Measurements from ENCODE around the gene CDKN1B. TPM values are rescaled to one million over a fixed set of nuclear protein-coding genes. Genes with fewer than 3 reads are reported as not detected.
A peak's percentile ranks its signal among the peaks of the same experiment; 100 is the strongest.

Gene CDKN1B
- total and polyA plus RNA-seq, 7 experiments from 2014 or later, result 15.1 to 205 (median 189) TPM

DNA sequence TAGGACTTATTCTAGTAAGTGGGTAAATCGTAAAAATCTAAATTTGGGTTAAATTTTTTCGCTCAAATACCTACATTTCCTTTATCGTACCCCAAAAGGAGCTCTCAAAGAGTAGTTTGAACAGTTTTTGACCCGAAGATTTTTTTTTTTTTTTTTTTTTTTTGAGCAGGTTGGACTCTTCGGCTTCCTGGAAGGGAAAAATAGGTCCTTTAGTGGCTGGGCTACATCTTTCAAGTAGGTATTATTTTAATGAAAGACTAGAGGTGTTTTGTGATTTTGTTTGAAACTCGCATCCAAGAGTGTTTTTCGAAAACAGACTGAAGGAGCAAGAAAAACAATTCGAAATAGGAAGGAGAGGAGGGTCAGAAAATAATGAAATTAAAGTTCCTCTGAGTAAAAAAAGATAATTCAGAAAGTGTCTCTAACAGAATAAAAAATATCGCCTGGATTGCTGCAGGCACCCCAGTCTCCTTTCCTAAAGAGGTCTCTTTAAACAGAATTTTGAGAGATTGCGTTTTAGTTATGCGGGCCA lies 6.0 kb downstream of the CDKN1B start:
- ATAC-seq (no peak), DNase-seq (peak in 1 of 9 donors; percentile 25)
- ChIA-PET CTCF (interaction anchor here (0.7 to 2.2 kb wide), 8 partner anchors 8 to 189 kb away, joined by 3 to 10 read pairs (median 4); no protein-coding TSS in a partner anchor), POLR2A (interaction anchor here (0.8 to 24.3 kb wide), 11 partner anchors 12 to 366 kb away, joined by 3 to 1179 read pairs (median 7); partner anchors contain the start of genes BORCS5, CDKN1B and GPR19)
- Mint-ChIP-seq H3K27ac (peak overlapping the region; percentile 97 to 99 (median 98)), H3K36me3 (peaks cover 15 to 62% (median 31%) of the 10 kb centered on the region in 5 donors), H3K4me3 (peak overlapping the region; percentile 87 to 100 (median 95)), H3K27me3 (peaks cover 0 to 7% (median 0%) of the 10 kb centered on the region in 5 donors), H3K9me3 (peaks cover 0 to 13% (median 0%) of the 10 kb centered on the region in 11 donors), H3K4me1 (peaks cover 26 to 55% (median 47%) of the 10 kb centered on the region in 7 donors)
- intact Hi-C loops (cut with micrococcal nuclease), result loop anchor here in 1 of 2 donors (5.0 to 10.0 kb wide), 2 partner anchors 379 to 718 kb away; partner anchors contain the start of gene GSG1
- H3K4me1 ChIP-seq (ENCODE audit: control insufficient read depth in 2 of 2, insufficient read depth in 2 of 2, low read length in 2 of 2), result peaks cover 18 to 25% of the 10 kb centered on the region in 2 donors
- H3K36me3 ChIP-seq (ENCODE audit: control insufficient read depth in 2 of 3, insufficient read depth in 3 of 3, low read length in 3 of 3), result peaks cover 12 to 30% (median 20%) of the 10 kb centered on the region in 3 experiments
- no peaks in the 10 kb centered on the region for H3K9me3 ChIP-seq (ENCODE audit: control insufficient read depth in 2 of 3, low read length in 3 of 3)
- peak overlapping the region; percentile 99 for H3K27ac ChIP-seq (ENCODE audit: low read depth, low read length)
- H3K27me3 ChIP-seq (ENCODE audit: control insufficient read depth in 2 of 2, insufficient read depth in 2 of 2, low read length in 2 of 2), result no peaks in the 10 kb centered on the region
- H3K4me3 ChIP-seq (ENCODE audit: low read length), result peak overlapping the region; percentile 53

DNA sequence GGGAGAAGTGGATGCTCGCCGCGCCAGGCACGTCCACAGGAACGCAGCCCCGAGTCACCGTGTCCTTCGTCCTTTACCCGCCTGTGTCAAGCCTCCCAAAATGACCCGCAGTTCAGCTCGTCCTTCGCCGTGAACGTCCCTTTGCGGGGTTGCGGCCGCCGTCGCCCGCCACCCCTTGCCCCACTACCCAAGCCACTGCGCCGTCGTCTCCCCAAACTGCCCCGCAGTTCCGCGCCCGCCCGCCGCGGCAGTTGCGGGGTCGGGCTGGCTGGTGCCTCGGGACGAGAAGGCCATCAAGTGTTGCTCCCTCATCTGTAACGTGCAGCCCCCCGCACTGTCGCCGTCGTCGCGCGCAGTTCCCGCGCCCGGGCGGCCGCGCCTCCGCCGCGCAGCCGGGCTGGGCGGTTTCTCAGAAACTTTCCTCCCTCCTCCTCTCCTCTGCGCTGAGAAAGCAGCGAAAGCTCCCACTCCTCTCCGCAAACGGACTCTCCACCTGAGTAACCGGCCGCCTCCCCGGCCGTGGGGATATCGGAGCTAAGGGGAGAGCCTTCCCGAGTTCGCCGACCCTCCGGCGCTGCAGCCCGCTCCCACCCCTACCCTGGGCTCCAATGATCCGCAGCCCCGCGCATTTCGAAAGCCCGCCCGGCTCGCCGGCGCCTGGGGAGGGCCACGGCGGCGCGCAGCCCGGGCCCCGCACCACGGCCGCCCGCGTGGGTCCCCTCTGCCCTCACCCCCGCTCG lies 6.7 kb downstream of the CDKN1B start:
- Histone ChIP-seq H3K4me1 (ENCODE audit: control insufficient read depth in 2 of 2, insufficient read depth in 2 of 2, low read length in 2 of 2) (peaks cover 22 to 28% of the 10 kb centered on the region in 2 donors), H3K4me3 (ENCODE audit: low read length) (peak overlapping the region; percentile 53), H3K27ac (ENCODE audit: low read depth, low read length) (peak overlapping the region; percentile 99), H3K36me3 (ENCODE audit: control insufficient read depth in 2 of 3, insufficient read depth in 3 of 3, low read length in 3 of 3) (peaks cover 8 to 24% (median 13%) of the 10 kb centered on the region in 3 experiments), H3K9me3 (ENCODE audit: control insufficient read depth in 2 of 3, low read length in 3 of 3) (no peaks in the 10 kb centered on the region), H3K27me3 (ENCODE audit: control insufficient read depth in 2 of 2, insufficient read depth in 2 of 2, low read length in 2 of 2) (no peaks in the 10 kb centered on the region)
- ChIA-PET CTCF (interaction anchor here (0.6 to 2.2 kb wide), 8 partner anchors 8 to 189 kb away, joined by 3 to 10 read pairs (median 4); no protein-coding TSS in a partner anchor), POLR2A (interaction anchor here (0.9 to 24.3 kb wide), 13 partner anchors 11 to 374 kb away, joined by 3 to 1179 read pairs (median 7); partner anchors contain the start of genes BORCS5, CDKN1B, GPR19 and MANSC1)
- Mint-ChIP-seq H3K4me1 (peaks cover 26 to 62% (median 54%) of the 10 kb centered on the region in 7 donors), H3K27ac (peak overlapping the region; percentile 97 to 99 (median 98)), H3K4me3 (peak overlapping the region; percentile 87 to 100 (median 96)), H3K9me3 (peaks cover 0 to 13% (median 0%) of the 10 kb centered on the region in 11 donors), H3K27me3 (peaks cover 0 to 7% (median 0%) of the 10 kb centered on the region in 5 donors), H3K36me3 (peaks cover 14 to 58% (median 25%) of the 10 kb centered on the region in 5 donors)
- ATAC-seq (no peak), DNase-seq (peak; percentile 36 to 63 (median 54))
- intact Hi-C loops (cut with micrococcal nuclease), result loop anchor here (2.0 to 10.0 kb wide), 5 partner anchors 63 to 1643 kb away; partner anchors contain the start of genes GSG1 (in 1 of the 2) and HEBP1 (in 1 of the 2)

DNA sequence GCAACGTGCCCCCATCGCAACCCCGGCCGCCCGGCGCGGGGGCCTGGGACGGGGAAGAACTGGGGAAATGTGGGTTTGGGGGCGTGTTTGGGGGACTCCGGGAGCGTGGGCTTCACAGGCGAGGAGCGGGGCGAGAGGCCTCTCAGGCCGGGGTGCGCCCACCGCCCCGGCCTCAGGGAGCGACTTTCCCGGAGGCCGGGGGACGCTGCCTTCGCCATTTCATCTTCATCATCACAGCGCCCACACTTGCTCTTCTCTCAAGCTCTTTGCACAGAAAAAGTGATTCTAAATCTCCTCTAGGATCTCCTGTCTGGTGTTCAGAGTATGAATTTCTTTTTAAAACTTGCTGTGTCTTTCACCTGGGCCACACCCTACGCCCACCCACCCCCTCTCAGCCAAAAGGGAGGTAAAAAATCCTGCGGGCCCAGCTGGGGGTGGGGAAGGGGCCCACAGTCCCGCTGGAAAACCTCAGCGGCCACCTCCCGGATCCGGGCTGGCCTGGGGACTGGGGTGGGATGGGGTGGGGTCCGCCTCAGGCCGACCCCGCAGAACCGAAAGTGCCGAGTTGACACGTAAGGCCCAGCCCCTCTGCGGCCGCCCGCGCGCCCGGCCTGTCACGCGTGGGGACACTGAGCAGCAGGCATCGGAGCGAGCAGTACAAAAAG lies 7.4 kb downstream of the CDKN1B start:
- no peak for ATAC-seq
- peak in 4 of 9 donors; percentile 22 to 41 (median 28) for DNase-seq
- peak overlapping the region; percentile 53 for H3K4me3 ChIP-seq (ENCODE audit: low read length)
- H3K4me1 ChIP-seq (ENCODE audit: control insufficient read depth in 2 of 2, insufficient read depth in 2 of 2, low read length in 2 of 2), result peaks cover 28% of the 10 kb centered on the region in 2 donors
- no peaks in the 10 kb centered on the region for H3K27me3 ChIP-seq (ENCODE audit: control insufficient read depth in 2 of 2, insufficient read depth in 2 of 2, low read length in 2 of 2)
- H3K27ac ChIP-seq (ENCODE audit: low read depth, low read length), result peak overlapping the region; percentile 99
- Mint-ChIP-seq H3K4me3 (peak overlapping the region; percentile 87 to 98 (median 94)), H3K27me3 (peaks cover 0 to 7% (median 0%) of the 10 kb centered on the region in 5 donors), H3K4me1 (peaks cover 21 to 62% (median 53%) of the 10 kb centered on the region in 7 donors), H3K9me3 (peaks cover 0 to 13% (median 0%) of the 10 kb centered on the region in 11 donors), H3K27ac (peak overlapping the region; percentile 84 to 99 (median 97)), H3K36me3 (peaks cover 11 to 51% (median 18%) of the 10 kb centered on the region in 5 donors)
- CTCF ChIA-PET, result interaction anchor here (0.6 to 1.3 kb wide), 3 partner anchors 9 to 70 kb away, joined by 3 to 6 read pairs (median 3); no protein-coding TSS in a partner anchor
- intact Hi-C loops (cut with micrococcal nuclease), result loop anchor here (1.0 to 10.0 kb wide), 18 partner anchors 7 to 1663 kb away; partner anchors contain the start of genes BORCS5 (in 2 of the 2), CDKN1B (in 2 of the 2), GPR19 (in 2 of the 2) and HEBP1 (in 2 of the 2)
- POLR2A ChIA-PET, result interaction anchor here (0.9 to 24.3 kb wide), 14 partner anchors 10 to 375 kb away, joined by 3 to 1179 read pairs (median 6); partner anchors contain the start of genes BORCS5, CDKN1B, DUSP16 and GPR19
- no peaks in the 10 kb centered on the region for H3K9me3 ChIP-seq (ENCODE audit: control insufficient read depth in 2 of 3, low read length in 3 of 3)
- H3K36me3 ChIP-seq (ENCODE audit: control insufficient read depth in 2 of 3, insufficient read depth in 3 of 3, low read length in 3 of 3), result peaks cover 1 to 17% (median 6%) of the 10 kb centered on the region in 3 experiments

DNA sequence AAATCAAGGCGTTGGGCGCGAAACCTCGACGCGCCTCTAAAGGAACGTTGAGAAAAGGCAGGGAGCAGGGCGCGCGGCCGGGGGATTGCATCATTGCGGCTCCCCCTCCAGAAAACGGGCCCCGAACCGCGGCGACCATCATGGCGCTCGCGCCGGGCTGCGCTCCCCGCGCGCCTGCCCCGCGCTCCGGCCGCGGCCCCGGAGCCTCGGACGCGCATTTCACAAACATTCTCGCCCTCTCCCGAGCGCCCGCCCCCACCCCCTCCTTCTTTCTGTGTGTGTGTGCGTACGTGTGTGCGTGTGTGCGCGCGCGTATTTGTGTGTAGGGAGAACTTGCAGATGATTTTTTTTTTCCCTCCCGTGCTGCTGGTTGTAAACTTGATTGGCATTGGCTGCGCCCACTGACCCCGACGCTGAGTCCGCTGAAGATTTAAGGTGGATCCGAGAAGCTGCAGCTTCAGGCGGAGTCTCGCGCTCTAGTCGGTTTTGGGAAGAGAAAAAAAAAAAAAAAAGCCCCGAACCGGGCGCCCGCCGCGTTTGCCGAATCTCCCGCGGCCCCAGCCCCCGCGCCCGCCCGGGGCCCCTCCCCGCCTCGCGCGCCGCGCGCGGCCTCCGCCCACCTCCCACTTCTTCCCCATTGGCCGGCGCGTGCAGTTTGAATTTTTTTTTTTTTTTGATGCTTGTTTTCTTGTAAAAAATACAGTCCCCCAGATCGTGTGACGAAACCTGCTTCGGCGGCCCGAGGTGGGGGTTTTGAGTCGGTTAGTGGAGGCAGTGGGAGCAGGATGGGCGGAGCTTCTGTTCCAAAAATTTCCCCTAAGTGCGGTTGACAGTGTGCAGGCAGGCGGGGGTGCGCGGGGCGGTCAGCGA lies 8.2 kb downstream of the CDKN1B start:
- peaks cover 0 to 10% (median 0%) of the 10 kb centered on the region in 3 experiments for H3K36me3 ChIP-seq (ENCODE audit: control insufficient read depth in 2 of 3, insufficient read depth in 3 of 3, low read length in 3 of 3)
- H3K4me1 ChIP-seq (ENCODE audit: control insufficient read depth in 2 of 2, insufficient read depth in 2 of 2, low read length in 2 of 2), result peaks cover 26 to 28% of the 10 kb centered on the region in 2 donors
- ATAC-seq (peak; percentile 80), DNase-seq (peak; percentile 85 to 98 (median 96))
- H3K27me3 ChIP-seq (ENCODE audit: control insufficient read depth in 2 of 2, insufficient read depth in 2 of 2, low read length in 2 of 2), result no peaks in the 10 kb centered on the region
- ChIA-PET POLR2A (interaction anchor here (0.6 to 24.3 kb wide), 18 partner anchors 10 to 375 kb away, joined by 3 to 1179 read pairs (median 3); partner anchors contain the start of genes BORCS5, CDKN1B, DUSP16 and GPR19), CTCF (interaction anchor here (0.6 to 2.6 kb wide), 3 partner anchors 10 to 11 kb away, joined by 3 to 18 read pairs (median 13); no protein-coding TSS in a partner anchor)
- Mint-ChIP-seq H3K9me3 (peaks cover 0 to 13% (median 0%) of the 10 kb centered on the region in 11 donors), H3K27ac (peak overlapping the region; percentile 96 to 99 (median 97)), H3K36me3 (peaks cover 9 to 53% (median 15%) of the 10 kb centered on the region in 5 donors), H3K4me1 (peaks cover 27 to 64% (median 56%) of the 10 kb centered on the region in 7 donors), H3K27me3 (peaks cover 0 to 7% (median 0%) of the 10 kb centered on the region in 5 donors), H3K4me3 (peak overlapping the region; percentile 87 to 98 (median 94))
- no peaks in the 10 kb centered on the region for H3K9me3 ChIP-seq (ENCODE audit: control insufficient read depth in 2 of 3, low read length in 3 of 3)
- intact Hi-C loops (cut with micrococcal nuclease), result loop anchor here (1.0 to 10.0 kb wide), 17 partner anchors 8 to 1662 kb away; partner anchors contain the start of genes BORCS5 (in 2 of the 2), CDKN1B (in 2 of the 2), GPR19 (in 2 of the 2) and HEBP1 (in 2 of the 2)
- H3K4me3 ChIP-seq (ENCODE audit: low read length), result peak overlapping the region; percentile 53
- H3K27ac ChIP-seq (ENCODE audit: low read depth, low read length), result peak overlapping the region; percentile 99

All from naive thymus-derived CD4-positive, alpha-beta T cell (primary cell).